Common myeloid progenitor, CD34-positive (primary cell): ENCODE data around the gene REX1BD.

Experiments
- CTCF ChIA-PET: fragments of 350-600 bp; sonication (Branson Sonifier 250); formaldehyde crosslinking; loops from one replicate; lab custom pipeline; 2021; ENCODE audit warnings: antibody characterized with exemption; lab: Charles Lee
- POLR2A ChIA-PET: fragments of 350-600 bp; sonication (Branson Sonifier 250); formaldehyde crosslinking; loops from one replicate; lab custom pipeline; 2021; ENCODE audit warnings: antibody characterized with exemption; lab: Charles Lee
- DNase-seq, 3 donors: peaks; one replicate each; pipeline versions ENCODE4 v3.0.0 to v3.0.0-alpha.2; 2013
- H3K27ac ChIP-seq, 2 experiments: 1 replicate in 1 of 2; 2 replicates in 1 of 2; pipeline ENCODE4 v1.7.0; 2013; ENCODE audit warnings: inconsistent platforms in 2 of 2, low read length in 2 of 2, mild to moderate bottlenecking in 2 of 2, low read depth in 1 of 2, moderate library complexity in 1 of 2; ENCODE audit not compliant: severe bottlenecking in 2 of 2, insufficient read depth in 1 of 2, poor library complexity in 1 of 2
- H3K27me3 ChIP-seq, 5 experiments: replicated peaks in 2 of 5; 1 replicate in 3 of 5; 2 replicates in 2 of 5; pipeline versions ENCODE4 v1.6.1 to v1.7.0; 2013; ENCODE audit warnings: low read length in 4 of 5, mild to moderate bottlenecking in 2 of 5, moderate library complexity in 2 of 5, inconsistent platforms in 1 of 5; ENCODE audit not compliant: insufficient read depth in 5 of 5, control insufficient read depth in 4 of 5
- H3K36me3 ChIP-seq, 4 experiments: 1 replicate in 2 of 4; 2 replicates in 2 of 4; pipeline versions ENCODE4 v1.6.1 to v1.7.0; 2013; ENCODE audit warnings: low read length in 3 of 4, control low read depth in 1 of 4, mild to moderate bottlenecking in 1 of 4; ENCODE audit not compliant: control insufficient read depth in 4 of 4, insufficient read depth in 4 of 4
- H3K4me1 ChIP-seq, 4 experiments: 1 replicate in 3 of 4; 2 replicates in 1 of 4; pipeline versions ENCODE4 v1.6.1 to v1.7.1; 2013; ENCODE audit warnings: low read length in 3 of 4, mild to moderate bottlenecking in 3 of 4, control low read depth in 1 of 4, inconsistent platforms in 1 of 4, moderate library complexity in 1 of 4; ENCODE audit not compliant: control insufficient read depth in 4 of 4, insufficient read depth in 4 of 4; ENCODE audit errors: control extremely low read depth in 1 of 4
- H3K4me3 ChIP-seq, 7 experiments: 1 replicate in 4 of 7; 2 replicates in 3 of 7; pipeline versions ENCODE4 v1.5.1 to v1.7.0; 2013; ENCODE audit warnings: mild to moderate bottlenecking in 7 of 7, low read length in 6 of 7, moderate library complexity in 6 of 7, inconsistent platforms in 2 of 7, low read depth in 2 of 7, control low read depth in 1 of 7; ENCODE audit not compliant: insufficient read depth in 4 of 7, control insufficient read depth in 1 of 7; ENCODE audit errors: extremely low read depth in 1 of 7
- H3K9me3 ChIP-seq, 5 experiments: 1 replicate in 4 of 5; 2 replicates in 1 of 5; pipeline versions ENCODE4 v1.6.1 to v1.7.1; 2013; ENCODE audit warnings: low read length in 4 of 5, mild to moderate bottlenecking in 2 of 5, inconsistent platforms in 1 of 5, low read depth in 1 of 5, moderate library complexity in 1 of 5; ENCODE audit not compliant: control insufficient read depth in 4 of 5, insufficient read depth in 2 of 5; ENCODE audit errors: control extremely low read depth in 1 of 5
- WGBS: methylation state at CpG from one replicate; pipeline ENCODE4 v1.1.5; 2013; ENCODE audit not compliant: insufficient coverage; 5-methylcytosine and 5-hydroxymethylcytosine counted together

The REX1BD gene

GRCh38 chr19:18608805-18609716, 20.5 kb downstream of the REX1BD start:
- POLR2A ChIA-PET, result no interaction called here
- WGBS, result 34% methylated on average over 7 of the region's 9 CpGs

GRCh38 chr19:18609717-18610051, 21.1 kb downstream of the REX1BD start:
- ChIA-PET POLR2A (no interaction called here), CTCF (no interaction called here)
- WGBS, result no CpG with 5 or more reads among the region's 2 CpGs
- DNase-seq, result no peak
- H3K4me3 ChIP-seq, result no peak overlapping the region
- peaks cover 9 to 97% (median 50%) of the 10 kb centered on the region in 5 experiments for H3K27me3 ChIP-seq
- no peaks in the 10 kb centered on the region for H3K36me3 ChIP-seq
- H3K4me1 ChIP-seq, result peaks cover 0 to 46% (median 28%) of the 10 kb centered on the region in 4 experiments
- H3K27ac ChIP-seq, result no peak overlapping the region
- H3K9me3 ChIP-seq, result no peaks in the 10 kb centered on the region

More at GRCh38 chr19:18608805-18609716, 20.5 kb downstream of the REX1BD start:
- Histone ChIP-seq H3K36me3 (no peaks in the 10 kb centered on the region), H3K27me3 (peaks cover 9 to 97% (median 51%) of the 10 kb centered on the region in 5 experiments), H3K4me3 (no peak overlapping the region), H3K4me1 (peaks cover 0 to 46% (median 29%) of the 10 kb centered on the region in 4 experiments), H3K27ac (no peak overlapping the region), H3K9me3 (no peaks in the 10 kb centered on the region)
- no peak for DNase-seq
- CTCF ChIA-PET, result no interaction called here

- H3K36me3 ChIP-seq, result no peaks in the 10 kb centered on the region
- no peaks in the 10 kb centered on the region for H3K9me3 ChIP-seq
- DNase-seq, result no peak
- ChIA-PET POLR2A (no interaction called here), CTCF (no interaction called here)
- no peak overlapping the region for H3K27ac ChIP-seq
- H3K4me3 ChIP-seq, result no peak overlapping the region
- peaks cover 0 to 46% (median 28%) of the 10 kb centered on the region in 4 experiments for H3K4me1 ChIP-seq
- WGBS, result 36% methylated on average over 2 of the region's 3 CpGs
- peaks cover 9 to 97% (median 47%) of the 10 kb centered on the region in 5 experiments for H3K27me3 ChIP-seq
These were observed 21.6 kb downstream of the REX1BD start for GRCh38 chr19:18610245-18610555.

- under 1% methylated on average over 19 of the region's 45 CpGs for WGBS
- Histone ChIP-seq H3K4me1 (peaks cover 0 to 43% (median 28%) of the 10 kb centered on the region in 4 experiments), H3K9me3 (no peaks in the 10 kb centered on the region), H3K27me3 (peaks cover 9 to 97% (median 49%) of the 10 kb centered on the region in 5 experiments), H3K27ac (no peak overlapping the region), H3K4me3 (no peak overlapping the region), H3K36me3 (no peaks in the 10 kb centered on the region)
- ChIA-PET POLR2A (no interaction called here), CTCF (no interaction called here)
- DNase-seq, result peak in 1 of 3 donors; percentile 26
These were observed 22.1 kb downstream of the REX1BD start for GRCh38 chr19:18610556-18611326.

- Histone ChIP-seq H3K4me3 (peak overlapping the region in 1 of 7 experiments; percentile 59), H3K4me1 (peaks cover 0 to 41% (median 27%) of the 10 kb centered on the region in 4 experiments), H3K27me3 (peaks cover 9 to 98% (median 49%) of the 10 kb centered on the region in 5 experiments), H3K9me3 (peaks cover 0 to 3% (median 0%) of the 10 kb centered on the region in 5 experiments), H3K27ac (no peak overlapping the region), H3K36me3 (no peaks in the 10 kb centered on the region)
- POLR2A ChIA-PET, result no interaction called here
- WGBS, result under 1% methylated on average over 32 of the region's 62 CpGs
- CTCF ChIA-PET, result interaction anchor here (1.6 kb wide), 1 partner anchor 24 kb away, joined by 3 read pairs; the partner anchor contains the start of gene REX1BD
- DNase-seq, result peak in 1 of 3 donors; percentile 41
These were observed 22.9 kb downstream of the REX1BD start for GRCh38 chr19:18611327-18612050.

GRCh38 chr19:18612051-18612771, 23.6 kb downstream of the REX1BD start:
- H3K36me3 ChIP-seq, result no peaks in the 10 kb centered on the region
- peaks cover 9 to 100% (median 49%) of the 10 kb centered on the region in 5 experiments for H3K27me3 ChIP-seq
- no peak for DNase-seq
- WGBS, result 2% methylated on average over 22 of the region's 30 CpGs
- ChIA-PET CTCF (interaction anchor here (1.6 kb wide), 1 partner anchor 24 kb away, joined by 3 read pairs; the partner anchor contains the start of gene REX1BD), POLR2A (no interaction called here)
- peaks cover 0 to 4% (median 0%) of the 10 kb centered on the region in 5 experiments for H3K9me3 ChIP-seq
- no peak overlapping the region for H3K27ac ChIP-seq
- H3K4me3 ChIP-seq, result peak overlapping the region in 3 of 7 experiments; percentile 52 to 59 (median 53)
- H3K4me1 ChIP-seq, result peaks cover 0 to 37% (median 26%) of the 10 kb centered on the region in 4 experiments
